NCI-H748 (cell line): ENCODE results near the gene P2RX5.
A peak's percentile ranks its signal among the peaks of the same experiment; 100 is the strongest.
"Not testable (repeated sequence)": the region's sequence is repeated elsewhere in the genome, so short reads cannot be mapped to it uniquely, and the experiment has no call there.

Experiments
- DNase-seq: peaks from one replicate; lab custom pipeline; 2025; ENCODE audit not compliant: unreplicated experiment; lab: John Stamatoyannopoulos, UW

Gene P2RX5

DNA sequence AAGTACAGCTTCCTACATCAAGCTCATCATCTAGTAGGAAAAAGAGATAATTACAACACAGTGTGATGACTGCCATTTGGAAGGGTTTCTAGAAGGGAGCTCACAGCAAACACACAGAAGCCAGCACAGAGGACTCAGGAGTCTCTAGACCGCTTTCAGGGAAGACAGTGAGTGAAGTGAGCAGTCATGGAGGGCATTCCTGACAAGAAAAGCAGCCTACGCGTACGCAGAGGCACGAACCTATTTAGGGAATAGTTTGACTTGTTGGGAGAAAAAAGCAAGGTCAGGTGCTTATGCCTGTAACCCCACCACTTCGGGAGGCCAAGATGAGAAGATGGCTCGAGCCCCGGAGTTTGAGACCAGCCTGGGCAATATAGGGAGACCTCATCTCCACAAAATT is 19.3 kb upstream of the P2RX5 start:
- DNase-seq: no peak

DNA sequence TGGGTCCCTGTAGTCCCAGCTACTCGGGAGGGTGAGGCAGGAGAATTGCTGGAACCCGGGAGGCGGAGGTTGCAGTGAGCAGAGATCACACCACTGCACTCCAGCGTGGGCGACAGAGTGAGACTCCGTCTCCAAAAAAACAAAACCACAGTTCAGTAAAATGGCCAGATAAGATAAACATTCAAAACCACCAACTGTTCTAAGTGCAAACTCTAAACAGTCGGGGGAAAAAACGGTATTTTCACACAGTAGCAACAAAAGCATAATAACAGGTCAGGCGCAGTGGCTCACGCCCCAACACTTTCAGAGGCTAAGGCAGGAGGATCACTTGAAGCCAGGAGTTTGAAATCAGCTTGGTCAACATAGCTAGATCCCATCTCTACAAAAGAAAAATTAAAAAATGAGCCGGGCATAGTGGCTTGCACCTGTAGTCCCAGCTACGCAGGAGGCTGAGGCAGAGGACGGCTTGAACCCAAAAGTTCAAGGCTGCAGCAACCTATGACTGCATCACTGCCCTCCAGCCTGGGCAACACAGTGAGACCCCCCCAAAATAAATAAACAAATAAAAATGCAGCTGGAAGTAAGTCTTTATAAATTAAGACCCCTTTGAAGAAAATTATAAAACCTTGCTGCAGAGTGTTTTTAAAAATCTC is 17.0 kb upstream of the P2RX5 start:
- no peak for DNase-seq

DNA sequence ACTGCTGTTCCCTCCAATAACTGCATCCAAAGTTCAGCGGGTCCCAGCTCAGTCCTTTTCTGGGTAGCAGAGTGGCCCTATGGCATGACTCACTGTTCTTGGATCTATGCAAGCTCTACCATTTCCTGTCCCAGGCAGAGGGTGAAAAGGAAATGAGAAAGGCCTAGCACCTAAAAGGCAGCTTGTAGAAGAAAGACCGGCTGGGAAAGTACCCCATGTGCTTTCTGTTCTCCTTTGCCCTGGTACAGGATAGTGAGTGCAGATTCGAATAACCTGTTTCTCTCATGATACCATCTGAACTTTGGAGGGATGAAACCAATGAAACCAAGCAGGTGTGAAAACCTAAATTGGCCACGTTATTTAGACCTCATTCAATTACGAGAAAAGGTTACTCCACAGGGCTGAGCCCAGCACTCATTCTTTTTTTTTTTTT is 15.0 kb upstream of the P2RX5 start:
- no peak for DNase-seq

DNA sequence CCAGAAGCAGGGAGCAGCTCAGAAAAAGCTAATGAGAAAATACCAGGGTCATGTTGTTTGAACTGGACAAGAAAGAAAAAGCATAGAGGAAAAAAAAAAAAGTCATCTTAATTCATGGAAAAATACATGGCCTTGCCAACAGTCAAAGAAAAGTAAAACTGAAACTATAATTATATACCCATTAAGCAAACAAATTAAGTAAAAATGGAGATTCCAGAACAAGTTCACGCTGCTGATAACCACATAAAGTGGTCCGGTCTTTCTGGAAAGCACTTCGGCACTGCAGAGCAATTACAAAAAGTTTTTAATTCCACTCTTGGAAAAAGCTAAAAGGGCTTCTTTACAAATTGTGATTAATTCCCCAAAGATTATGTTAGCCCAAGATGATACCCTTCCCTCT is 12.4 kb upstream of the P2RX5 start:
- DNase-seq: no peak

DNA sequence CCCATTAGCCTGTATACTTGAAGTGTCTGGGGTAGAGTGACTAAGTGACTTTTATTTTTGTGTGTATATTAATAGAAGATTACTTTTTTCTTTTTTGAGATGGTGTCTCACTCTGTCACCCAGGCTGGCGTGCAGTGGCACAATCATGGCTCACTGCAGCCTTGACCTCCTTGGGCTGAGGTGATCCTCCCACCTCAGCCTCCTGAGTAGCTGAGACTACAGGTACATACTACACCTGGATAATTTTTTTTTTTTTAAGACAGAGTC is 9.7 kb upstream of the P2RX5 start:
- DNase-seq: not testable (repeated sequence)

DNA sequence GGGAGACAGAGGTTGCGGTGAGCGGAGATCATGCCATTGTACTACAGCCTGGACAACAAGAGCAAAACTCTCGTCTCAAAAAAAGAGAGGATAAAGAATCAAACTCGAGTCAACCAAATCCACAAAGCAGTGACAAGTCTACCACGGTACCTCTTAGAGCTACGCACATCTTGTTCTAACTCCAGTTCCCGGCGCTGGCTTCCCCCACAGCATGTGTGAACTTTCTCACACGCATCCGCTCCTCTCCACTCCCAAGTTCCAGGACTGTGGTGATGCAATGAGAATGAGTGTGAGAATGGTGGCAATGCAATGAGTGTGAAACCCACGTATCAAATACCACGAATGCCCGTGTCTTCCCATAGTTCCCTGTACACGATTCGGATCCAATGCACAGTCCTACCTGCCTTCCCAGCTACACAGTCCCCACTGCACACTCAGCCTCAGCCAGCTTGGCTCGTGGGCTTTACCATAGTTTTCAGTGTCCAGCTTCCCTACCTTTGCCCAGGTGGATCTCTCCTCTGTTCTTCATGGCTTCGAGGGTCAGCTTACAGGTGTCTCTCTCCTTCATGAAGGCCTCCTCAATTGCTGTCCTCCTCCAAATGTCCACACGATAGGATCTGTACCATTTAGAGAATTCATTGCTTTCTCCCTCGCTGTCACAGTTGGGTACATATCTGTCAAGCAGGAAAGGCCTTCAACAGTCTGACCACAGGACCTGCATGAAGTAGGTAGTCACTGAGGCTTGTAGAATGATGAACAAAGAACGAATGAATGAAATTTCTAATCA is 9.2 kb upstream of the P2RX5 start:
- no peak for DNase-seq

DNA sequence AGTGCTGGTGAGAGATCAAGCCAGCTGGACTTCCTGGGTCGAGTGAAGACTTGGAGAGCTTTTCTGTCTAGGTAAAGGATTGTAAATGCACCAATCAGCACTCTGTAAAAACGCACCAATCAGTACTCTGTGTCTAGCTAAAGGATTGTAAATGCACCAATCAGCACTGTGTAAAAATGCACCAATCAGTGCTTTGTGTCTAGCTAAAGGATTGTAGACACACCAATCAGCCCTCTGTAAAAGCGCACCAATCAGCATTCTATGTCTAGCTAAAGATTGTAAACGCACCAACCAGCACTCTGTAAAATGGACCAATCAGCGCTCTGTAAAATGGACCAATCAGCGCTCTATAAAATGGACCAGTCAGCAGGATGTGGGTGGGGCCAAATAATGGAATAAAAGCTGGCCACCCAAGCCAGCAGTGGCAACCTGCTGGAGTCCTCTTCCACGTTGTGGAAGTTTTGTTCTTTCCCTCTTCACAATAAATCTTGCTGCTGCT is 6.1 kb upstream of the P2RX5 start:
- not testable (repeated sequence) for DNase-seq

DNA sequence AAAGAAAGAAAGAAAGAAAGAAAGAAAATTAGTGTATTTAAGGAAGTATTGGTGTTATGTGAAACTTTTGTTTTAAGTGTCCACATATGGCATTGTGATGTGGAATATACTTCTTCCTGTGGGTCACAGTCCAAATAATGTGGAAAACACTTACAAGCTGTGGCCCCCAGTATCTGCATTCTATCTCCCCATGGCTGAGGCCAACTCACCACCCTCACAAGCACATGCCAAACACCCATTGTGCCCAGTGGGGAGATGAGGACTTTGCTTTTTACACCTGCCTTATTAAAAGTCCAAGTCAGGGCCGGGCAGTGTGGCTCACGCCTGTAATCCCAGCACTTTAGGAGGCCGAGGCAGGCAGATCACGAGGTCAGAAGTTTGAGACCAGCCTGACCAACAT is 4.0 kb upstream of the P2RX5 start:
- DNase-seq: no peak

DNA sequence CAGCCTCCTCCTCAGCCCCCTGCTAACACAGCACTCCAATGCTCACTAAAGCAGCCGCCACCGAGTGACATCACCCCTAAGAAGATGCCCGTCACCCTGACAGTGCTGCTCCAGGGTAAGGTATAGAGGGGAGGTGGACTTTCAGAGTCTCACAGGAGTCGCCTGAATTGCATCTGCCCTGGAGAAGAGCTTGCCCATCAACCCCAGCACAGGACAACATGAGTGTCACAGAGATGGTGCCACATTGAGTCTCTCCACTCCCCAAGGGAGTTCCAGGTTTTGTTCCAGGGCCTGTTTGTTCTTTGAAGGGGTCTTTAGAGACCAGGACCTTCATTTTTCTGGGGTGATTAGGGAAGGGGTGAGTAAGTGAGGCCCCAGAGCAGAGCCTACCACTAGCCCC is 2.2 kb upstream of the P2RX5 start:
- no peak for DNase-seq

DNA sequence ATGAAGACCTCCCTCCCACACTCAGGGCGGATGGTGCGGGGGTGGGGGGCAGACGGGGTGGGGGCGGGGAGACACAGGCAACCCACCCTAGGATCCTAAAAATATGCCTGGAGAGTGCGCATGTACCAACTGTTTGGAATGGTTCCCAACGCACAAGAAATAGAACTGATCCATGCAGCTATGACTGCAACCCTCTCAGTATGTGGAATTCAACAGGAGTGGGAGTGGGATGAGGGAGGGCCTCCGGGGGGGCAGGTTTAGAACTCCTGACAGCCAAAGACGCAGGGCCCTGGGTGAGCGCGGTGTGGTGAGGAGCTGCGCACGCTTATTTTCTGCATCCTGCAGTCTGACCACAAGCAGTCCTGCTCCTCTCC is 1.1 kb upstream of the P2RX5 start:
- DNase-seq: no peak

DNA sequence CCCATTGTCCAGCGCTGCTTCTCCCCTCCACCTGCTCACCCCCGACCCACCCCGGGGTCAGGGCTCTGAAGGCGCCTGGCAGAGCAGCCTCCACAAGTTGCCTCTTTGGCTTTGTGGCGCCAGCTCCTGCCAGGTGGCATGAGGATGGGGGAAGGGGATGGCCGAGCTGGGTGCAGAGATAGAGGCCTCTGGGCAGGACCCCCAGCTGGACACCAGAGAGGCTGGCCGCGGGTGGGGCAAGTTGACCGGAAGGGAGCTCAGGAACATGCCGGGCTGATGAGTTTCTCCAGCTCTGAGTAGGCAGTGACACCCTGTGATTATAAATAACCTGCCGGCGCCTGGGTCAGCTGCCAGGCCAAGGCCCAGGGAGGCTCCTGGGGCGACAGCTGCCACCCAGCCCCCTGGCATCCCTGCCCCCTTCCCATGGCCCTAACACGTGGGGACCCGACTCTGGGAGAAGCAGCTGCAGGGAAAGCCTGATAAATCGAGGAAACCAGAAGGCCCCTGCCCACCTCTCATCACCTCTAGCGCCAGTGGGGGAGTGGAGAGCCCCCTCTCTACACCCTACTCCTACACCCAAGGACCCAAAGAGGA is 729 bp downstream of the P2RX5 start:
- no peak for DNase-seq

DNA sequence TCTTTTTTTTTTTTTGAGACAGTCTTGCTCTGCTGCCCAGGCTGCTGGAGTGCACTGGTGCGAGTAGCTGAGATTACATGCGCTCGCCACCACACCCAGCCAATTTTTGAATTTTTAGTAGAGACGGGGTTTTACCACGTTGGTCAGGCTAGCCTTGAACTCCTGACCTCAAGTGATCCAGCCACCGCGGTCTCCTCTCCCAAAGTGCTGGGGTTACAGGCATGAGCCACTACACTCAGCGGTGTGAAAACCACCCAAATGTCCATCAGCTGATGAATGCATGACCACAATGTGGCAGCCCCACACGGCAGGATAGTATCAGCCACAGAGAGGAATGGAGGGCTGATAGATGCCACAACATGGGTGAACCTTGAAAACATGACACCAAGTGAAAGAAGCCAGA is 2.1 kb downstream of the P2RX5 start:
- DNase-seq: no peak

DNA sequence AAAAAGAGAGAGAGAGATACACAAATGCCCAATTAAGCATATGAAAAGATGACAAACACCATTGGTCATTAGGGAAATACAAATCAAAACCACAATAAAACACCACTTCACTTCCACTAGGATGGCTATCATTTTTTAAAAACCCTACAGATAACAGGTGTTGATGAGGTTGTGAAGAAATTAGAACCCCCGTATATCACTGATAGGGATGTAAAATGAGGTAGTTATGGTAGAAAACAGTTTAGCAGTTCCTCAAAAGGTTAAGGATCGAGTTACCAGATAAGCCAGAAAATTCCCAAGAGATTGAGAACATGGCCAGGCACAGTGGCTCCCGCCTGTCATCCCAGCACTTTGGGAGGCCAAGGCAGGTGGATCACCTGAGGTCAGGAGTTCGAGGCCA is 2.8 kb downstream of the P2RX5 start:
- DNase-seq: no peak

DNA sequence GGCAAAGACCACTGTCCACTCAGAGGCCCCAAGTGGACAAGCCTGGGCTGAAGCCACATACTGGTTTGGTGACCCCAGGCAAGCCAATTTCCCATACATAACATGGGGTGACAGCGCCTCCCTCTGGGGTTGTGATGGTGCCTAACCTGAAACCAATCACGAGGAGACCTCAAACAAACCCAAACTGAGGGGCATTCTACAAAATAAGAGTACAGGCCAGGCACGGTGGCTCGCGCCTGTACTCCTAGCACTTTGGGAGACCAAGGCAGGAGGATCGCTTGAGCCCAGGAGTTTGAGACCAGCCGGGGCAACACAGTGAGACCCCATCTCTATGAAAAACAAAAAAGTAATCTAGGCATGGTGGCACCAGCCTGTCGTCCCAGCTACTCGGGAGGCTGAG is 3.6 kb downstream of the P2RX5 start:
- no peak for DNase-seq

DNA sequence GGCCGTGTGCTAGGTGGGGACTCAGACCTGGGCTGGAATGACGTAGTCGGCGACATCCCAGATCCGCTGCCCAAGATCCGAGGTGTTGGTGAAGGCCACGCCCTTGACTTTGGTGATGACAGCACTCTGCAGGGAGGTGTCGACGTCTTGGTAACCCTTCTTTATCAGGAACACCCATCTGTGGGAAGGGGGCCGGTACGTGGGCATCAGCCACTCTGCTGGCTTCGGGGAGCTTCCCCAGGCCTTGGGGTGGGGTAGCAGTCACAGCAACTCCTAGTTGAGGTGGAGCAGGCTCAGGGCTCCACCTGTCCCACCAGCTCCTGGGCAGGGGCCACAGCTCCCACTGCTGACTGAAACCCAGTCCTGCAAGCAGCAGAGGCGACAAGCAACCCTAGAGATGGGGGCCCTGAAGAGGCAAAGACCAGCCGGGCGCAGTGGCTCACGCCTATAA is 4.3 kb downstream of the P2RX5 start:
- DNase-seq: no peak

DNA sequence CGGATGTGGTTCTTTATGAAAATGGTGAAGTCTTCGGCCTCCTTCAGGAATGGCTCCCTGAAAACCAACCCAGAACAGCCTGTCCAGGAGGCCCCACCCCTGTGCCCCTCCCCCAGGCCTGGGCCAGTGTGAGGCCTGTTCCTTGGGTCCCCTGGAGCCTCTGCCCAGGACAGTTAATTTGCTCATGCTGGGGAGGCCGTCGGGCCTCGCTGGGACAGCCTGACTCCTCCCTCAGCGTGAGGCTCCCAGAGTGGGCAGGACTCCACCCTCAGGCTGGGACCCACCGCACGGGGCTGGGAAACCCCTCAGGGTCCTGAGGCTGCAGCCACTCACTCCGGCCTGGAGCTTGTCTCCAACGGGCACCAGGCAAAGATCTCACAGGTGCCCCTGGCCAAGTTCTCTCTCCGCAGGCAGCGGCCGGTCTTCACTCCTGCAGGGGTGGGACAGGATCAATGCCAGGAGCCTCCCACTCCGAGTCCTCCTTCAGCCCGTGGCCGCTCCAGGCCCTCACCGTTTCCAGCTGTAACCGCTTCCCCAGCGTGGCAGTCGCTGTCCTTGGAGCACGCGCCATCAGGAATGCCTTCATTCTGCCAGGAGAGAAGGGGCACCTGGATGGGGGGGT is 5.8 kb downstream of the P2RX5 start:
- no peak for DNase-seq

DNA sequence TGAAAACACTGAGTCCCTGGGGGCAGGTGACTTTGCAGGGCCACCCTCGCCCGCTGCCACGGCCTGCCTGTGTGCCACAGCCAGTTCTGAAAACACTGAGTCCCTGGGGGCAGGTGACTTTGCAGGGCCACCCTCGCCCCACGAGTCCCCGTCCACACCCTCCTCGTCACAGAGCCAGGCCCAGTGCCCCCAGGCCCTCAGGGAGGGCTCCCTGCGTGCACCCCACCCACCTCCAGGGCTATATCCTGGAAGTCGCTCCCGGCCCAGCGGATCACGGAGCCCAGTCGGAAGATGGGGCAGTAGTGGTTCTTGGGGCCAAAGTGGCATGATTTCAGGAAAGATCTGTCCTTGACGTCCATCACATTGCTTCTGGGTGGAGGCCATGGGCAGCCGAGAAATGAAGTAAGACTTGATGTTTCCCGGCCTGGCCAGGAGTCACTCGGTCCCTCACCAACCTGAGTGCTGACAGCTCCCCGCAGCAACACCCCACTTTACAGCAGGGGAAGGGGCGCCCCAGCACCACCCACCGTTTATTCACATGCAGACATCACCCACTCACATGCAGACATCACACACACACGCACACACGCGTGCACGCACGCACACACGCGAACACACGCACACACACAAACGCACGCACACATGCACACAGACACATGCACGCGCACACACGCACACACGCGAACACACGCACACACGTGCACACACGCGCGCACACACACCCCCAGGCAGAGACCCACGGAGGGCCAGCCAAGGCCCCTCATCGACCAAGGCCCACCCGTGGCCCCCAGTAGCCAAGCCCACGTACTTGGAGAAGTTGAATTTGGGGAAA is 6.5 kb downstream of the P2RX5 start:
- no peak for DNase-seq

DNA sequence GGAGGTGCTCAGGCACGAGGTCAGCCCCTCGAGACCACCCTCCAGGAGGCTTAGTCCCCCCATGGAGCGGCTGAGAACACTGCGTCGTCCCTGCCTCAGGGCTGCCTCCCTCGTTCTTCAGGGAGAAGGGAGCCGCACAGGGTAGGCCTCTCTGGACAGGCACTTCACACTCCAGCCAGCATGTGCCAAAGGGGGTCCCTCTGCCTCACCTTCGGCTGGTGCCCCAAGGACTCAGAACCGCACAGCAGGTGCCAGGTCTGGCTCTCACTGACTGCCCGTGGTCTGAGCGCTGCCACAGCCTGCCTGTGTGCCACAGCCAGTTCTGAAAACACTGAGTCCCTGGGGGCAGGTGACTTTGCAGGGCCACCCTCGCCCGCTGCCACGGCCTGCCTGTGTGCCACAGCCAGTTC is 7.1 kb downstream of the P2RX5 start:
- no peak for DNase-seq

DNA sequence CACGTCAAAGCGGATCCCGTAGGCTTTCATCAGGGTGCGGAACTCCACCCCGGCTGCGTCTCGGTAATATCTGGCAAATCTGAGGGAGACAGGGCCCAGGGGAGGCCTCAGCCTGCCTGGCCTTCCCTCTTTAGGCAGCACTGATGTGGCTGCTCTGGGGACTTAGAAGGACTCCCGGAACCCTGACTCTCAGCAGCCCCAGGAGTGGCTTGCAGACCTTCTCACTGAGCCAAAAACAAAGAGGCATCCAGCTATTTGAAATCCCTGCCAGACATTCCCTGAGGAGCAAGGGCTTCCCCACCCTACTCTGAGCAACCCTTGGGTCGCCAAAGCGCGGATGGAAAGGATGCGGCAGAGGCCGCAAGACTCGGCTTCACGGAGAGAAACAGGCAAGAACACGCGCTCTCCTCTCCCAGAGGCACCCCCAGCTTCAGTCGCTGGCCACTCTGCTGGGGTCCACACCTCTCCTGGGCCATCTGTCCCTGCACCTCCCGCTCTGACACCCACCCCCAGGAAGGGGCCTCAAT is 7.9 kb downstream of the P2RX5 start:
- no peak for DNase-seq

DNA sequence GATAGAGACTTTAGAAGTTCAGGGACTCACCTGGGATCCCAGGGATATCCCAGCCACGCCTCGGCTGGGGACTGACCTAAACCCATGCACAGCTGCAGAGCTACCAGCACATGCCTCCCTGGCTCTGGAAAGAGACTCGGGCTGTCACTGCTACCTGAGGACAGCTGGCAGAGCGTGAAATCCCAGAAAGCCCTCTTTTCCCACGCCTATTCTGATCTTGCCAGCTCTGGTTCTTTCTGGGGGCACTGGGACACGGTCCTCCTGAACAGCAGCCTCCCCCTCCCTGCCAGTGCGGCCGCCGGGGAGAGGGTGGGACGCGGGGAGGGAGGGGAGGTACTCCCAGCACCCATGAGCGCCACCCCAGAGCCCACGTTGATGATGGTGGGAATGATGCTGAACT is 10.8 kb downstream of the P2RX5 start:
- DNase-seq: no peak

DNA sequence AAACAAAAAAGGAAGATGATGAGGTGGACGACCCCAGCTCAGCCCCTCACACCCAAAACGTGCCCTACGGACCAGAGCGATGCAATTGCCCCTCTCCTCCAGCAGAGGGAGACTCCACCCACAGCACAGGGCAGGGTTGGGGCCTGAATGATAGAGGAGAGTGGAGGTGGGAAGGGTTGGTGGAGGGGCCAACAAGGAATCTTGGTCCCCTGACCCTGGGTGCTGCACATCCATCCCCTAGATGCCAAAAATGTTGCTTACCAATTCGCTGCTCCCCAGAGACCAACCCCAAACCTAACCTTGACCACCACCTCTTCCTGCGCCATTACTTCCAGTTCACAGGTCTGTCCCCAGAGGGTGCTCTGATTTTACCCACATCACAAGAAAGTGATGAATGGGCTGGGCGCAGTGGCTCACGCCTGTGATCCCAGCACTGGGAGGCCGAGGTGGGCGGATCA is 12.9 kb downstream of the P2RX5 start:
- DNase-seq: peak; percentile 48
